ENCODE data around the gene CACNA2D4.
"Not testable (repeated sequence)": the region's sequence is repeated elsewhere in the genome, so short reads cannot be mapped to it uniquely, and the experiment has no call there.

CACNA2D4 gene

GRCh38 chr12:1948883-1949282 is 30.4 kb upstream of the CACNA2D4 start:
- H3K27me3 ChIP-seq, result no peaks in the 10 kb centered on the region
- H3K4me1 ChIP-seq, result no peaks in the 10 kb centered on the region
- no peak overlapping the region for H3K4me2 ChIP-seq
- peaks cover 0 to 18% (median 0%) of the 10 kb centered on the region in 11 experiments; a peak in 4 of 22 replicates for H4K20me1 ChIP-seq
- H3K9ac ChIP-seq, result no peak overlapping the region
- no peak for TF ChIP-seq Cebpa-rat (IDR thresholded peaks at IDR 0.05)
- no peak overlapping the region for H3K27ac ChIP-seq
- peaks cover 5 to 24% (median 14%) of the 10 kb centered on the region in 11 experiments; a peak in 18 of 22 replicates for H3K9me3 ChIP-seq (replicated peaks in 1 of 11)
- H3K4me3 ChIP-seq, result no peak overlapping the region
- peaks cover 82 to 99% (median 88%) of the 10 kb centered on the region in 11 experiments for H3K36me3 ChIP-seq

GRCh38 chr12:1947081-1947480 is 28.6 kb upstream of the CACNA2D4 start:
- TF ChIP-seq Cebpa-rat (IDR thresholded peaks at IDR 0.05), result no peak
- Histone ChIP-seq H4K20me1 (peaks cover 0 to 18% (median 0%) of the 10 kb centered on the region in 11 experiments; a peak in 4 of 22 replicates), H3K4me2 (no peak overlapping the region), H3K36me3 (peaks cover 65 to 90% (median 70%) of the 10 kb centered on the region in 11 experiments), H3K9ac (no peak overlapping the region), H3K4me1 (no peaks in the 10 kb centered on the region), H3K27ac (no peak overlapping the region), H3K27me3 (no peaks in the 10 kb centered on the region), H3K4me3 (no peak overlapping the region), H3K9me3 (replicated peaks in 1 of 11) (peaks cover 5 to 24% (median 14%) of the 10 kb centered on the region in 11 experiments; a peak in 18 of 22 replicates)

- H3K9me3 ChIP-seq (replicated peaks in 1 of 11), result peaks cover 5 to 24% (median 14%) of the 10 kb centered on the region in 11 experiments; a peak in 18 of 22 replicates
- no peak overlapping the region for H3K4me3 ChIP-seq
- no peak for TF ChIP-seq Cebpa-rat (IDR thresholded peaks at IDR 0.05)
- peaks cover 61 to 87% (median 66%) of the 10 kb centered on the region in 11 experiments for H3K36me3 ChIP-seq
- peaks cover 0 to 18% (median 0%) of the 10 kb centered on the region in 11 experiments; a peak in 4 of 22 replicates for H4K20me1 ChIP-seq
- H3K4me2 ChIP-seq, result no peak overlapping the region
- H3K27me3 ChIP-seq, result no peaks in the 10 kb centered on the region
- no peak overlapping the region for H3K9ac ChIP-seq
- H3K4me1 ChIP-seq, result no peaks in the 10 kb centered on the region
- H3K27ac ChIP-seq, result no peak overlapping the region
Measured at GRCh38 chr12:1946296-1946695, 27.8 kb upstream of the CACNA2D4 start.

- H3K36me3 ChIP-seq, result peaks cover 56 to 87% (median 62%) of the 10 kb centered on the region in 11 experiments
Measured at GRCh38 chr12:1945502-1945901, 27.1 kb upstream of the CACNA2D4 start.

GRCh38 chr12:1939801-1940607 is 21.6 kb upstream of the CACNA2D4 start:
- Histone ChIP-seq H3K27ac (peak overlapping the region in 6 of 11 experiments; percentile 24 to 56 (median 40); a peak in 6 of 22 replicates), H3K36me3 (peaks cover 11 to 52% (median 21%) of the 10 kb centered on the region in 11 experiments; a peak in 18 of 22 replicates), H3K4me2 (peak overlapping the region in 10 of 11 experiments; percentile 37 to 72 (median 55); a peak in 18 of 22 replicates), H3K4me3 (no peak overlapping the region), H4K20me1 (no peaks in the 10 kb centered on the region), H3K27me3 (no peaks in the 10 kb centered on the region), H3K4me1 (peaks cover 11 to 56% (median 44%) of the 10 kb centered on the region in 10 experiments), H3K9me3 (replicated peaks in 1 of 11) (peaks cover 0 to 8% (median 5%) of the 10 kb centered on the region in 11 experiments; a peak in 3 of 22 replicates), H3K9ac (peak overlapping the region in 7 of 11 experiments; percentile 14 to 60 (median 50); a peak in 7 of 22 replicates)
- TF ChIP-seq Cebpa-rat (IDR thresholded peaks at IDR 0.05), result no peak

More at GRCh38 chr12:1945502-1945901, 27.1 kb upstream of the CACNA2D4 start:
- peaks cover 0 to 18% (median 0%) of the 10 kb centered on the region in 11 experiments; a peak in 4 of 22 replicates for H4K20me1 ChIP-seq
- H3K9ac ChIP-seq, H3K4me3 ChIP-seq, H3K4me2 ChIP-seq, H3K27ac ChIP-seq, H3K27me3 ChIP-seq, H3K4me1 ChIP-seq: not testable (repeated sequence)
- peaks cover 5 to 24% (median 14%) of the 10 kb centered on the region in 11 experiments; a peak in 18 of 22 replicates for H3K9me3 ChIP-seq (replicated peaks in 1 of 11)

GRCh38 chr12:1939331-1939730 is 20.9 kb upstream of the CACNA2D4 start:
- peaks cover 11 to 63% (median 50%) of the 10 kb centered on the region in 10 experiments for H3K4me1 ChIP-seq
- TF ChIP-seq Cebpa-rat (IDR thresholded peaks at IDR 0.05), result no peak
- H3K27ac ChIP-seq, result peak overlapping the region in 6 of 11 experiments; percentile 24 to 56 (median 40); a peak in 6 of 22 replicates
- no peaks in the 10 kb centered on the region for H4K20me1 ChIP-seq
- no peak overlapping the region for H3K4me3 ChIP-seq
- H3K27me3 ChIP-seq, result no peaks in the 10 kb centered on the region
- H3K36me3 ChIP-seq, result peaks cover 8 to 45% (median 21%) of the 10 kb centered on the region in 11 experiments; a peak in 17 of 22 replicates
- peak overlapping the region in 9 of 11 experiments; percentile 42 to 72 (median 56); a peak in 17 of 22 replicates for H3K4me2 ChIP-seq
- peak overlapping the region in 6 of 11 experiments; percentile 14 to 60 (median 52); a peak in 6 of 22 replicates for H3K9ac ChIP-seq
- peaks cover 0 to 3% (median 0%) of the 10 kb centered on the region in 11 experiments; a peak in 2 of 22 replicates for H3K9me3 ChIP-seq (replicated peaks in 1 of 11)

GRCh38 chr12:1937481-1938224 is 19.2 kb upstream of the CACNA2D4 start:
- Histone ChIP-seq H3K9ac (peak overlapping the region in 6 of 11 experiments; percentile 5 to 55 (median 43); a peak in 5 of 22 replicates), H3K27ac (peak overlapping the region in 4 of 11 experiments; percentile 34 to 87 (median 62); a peak in 5 of 22 replicates), H3K27me3 (no peaks in the 10 kb centered on the region), H3K4me3 (no peak overlapping the region), H4K20me1 (no peaks in the 10 kb centered on the region), H3K4me2 (peak overlapping the region in 10 of 11 experiments; percentile 2 to 97 (median 82); a peak in 17 of 22 replicates), H3K36me3 (peaks cover 8 to 34% (median 21%) of the 10 kb centered on the region in 11 experiments; a peak in 17 of 22 replicates), H3K4me1 (peaks cover 27 to 80% (median 67%) of the 10 kb centered on the region in 10 experiments), H3K9me3 (replicated peaks in 1 of 11) (no peaks in the 10 kb centered on the region)
- TF ChIP-seq Cebpa-rat (IDR thresholded peaks at IDR 0.05), result no peak
